IPS-NIHi7 (cell line): ENCODE results near the gene DXO.
A peak's percentile ranks its signal among the peaks of the same experiment; 100 is the strongest.
"Not testable (repeated sequence)": the region's sequence is repeated elsewhere in the genome, so short reads cannot be mapped to it uniquely, and the experiment has no call there.

ENCODE experiments used
- DNase-seq: peaks from one replicate; pipeline ENCODE4 v3.0.0; 2012; ENCODE audit warnings: mixed read lengths; ENCODE audit errors: extremely low spot score

The DXO gene

DNA sequence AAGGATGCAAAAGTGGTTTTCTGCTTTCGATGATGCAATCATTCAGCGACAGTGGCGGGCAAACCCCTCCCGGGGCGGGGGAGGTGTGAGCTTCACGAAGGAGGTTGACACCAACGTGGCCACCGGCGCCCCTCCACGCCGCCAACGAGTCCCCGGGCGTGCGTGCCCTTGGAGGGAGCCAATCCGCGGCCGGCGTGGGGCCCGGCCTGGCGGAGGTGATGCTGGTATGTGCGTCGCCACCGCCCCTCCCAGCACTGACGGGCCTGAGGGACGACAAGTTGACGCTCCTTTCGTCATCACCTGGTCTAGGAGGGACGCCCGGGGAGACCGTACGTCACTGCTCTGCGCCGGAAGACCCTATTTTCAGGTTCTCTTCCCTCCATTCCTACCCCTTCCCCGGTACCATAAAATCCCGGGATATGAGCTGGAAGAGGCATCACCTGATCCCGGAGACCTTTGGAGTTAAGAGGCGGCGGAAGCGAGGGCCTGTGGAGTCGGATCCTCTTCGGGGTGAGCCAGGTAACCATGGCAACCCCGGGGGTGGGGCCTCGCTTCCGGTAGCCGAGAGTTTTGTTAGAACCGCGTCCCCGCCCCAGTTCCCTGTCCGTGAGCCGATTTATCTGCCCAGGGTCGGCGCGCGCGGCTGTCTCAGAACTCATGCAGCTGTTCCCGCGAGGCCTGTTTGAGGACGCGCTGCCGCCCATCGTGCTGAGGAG, at the start of gene DXO:
TSS of gene DXO (minus strand) at position 146 of the 716 bp plus-strand sequence. CDS start 463 bp downstream, outside the sequence.
- peak; percentile 99 for DNase-seq

- not testable (repeated sequence) for DNase-seq
These were observed 42.6 kb upstream of the DXO start, which contains the start of gene C4B for GRCh38 chr6:32014547-32014946. Gene C4B, plus strand, starts transcription at chr6:32014795. Its CDS starts 51 bp downstream, at chr6:32014846.

GRCh38 chr6:32013738-32014137, 41.8 kb upstream of the DXO start:
- not testable (repeated sequence) for DNase-seq

DNA sequence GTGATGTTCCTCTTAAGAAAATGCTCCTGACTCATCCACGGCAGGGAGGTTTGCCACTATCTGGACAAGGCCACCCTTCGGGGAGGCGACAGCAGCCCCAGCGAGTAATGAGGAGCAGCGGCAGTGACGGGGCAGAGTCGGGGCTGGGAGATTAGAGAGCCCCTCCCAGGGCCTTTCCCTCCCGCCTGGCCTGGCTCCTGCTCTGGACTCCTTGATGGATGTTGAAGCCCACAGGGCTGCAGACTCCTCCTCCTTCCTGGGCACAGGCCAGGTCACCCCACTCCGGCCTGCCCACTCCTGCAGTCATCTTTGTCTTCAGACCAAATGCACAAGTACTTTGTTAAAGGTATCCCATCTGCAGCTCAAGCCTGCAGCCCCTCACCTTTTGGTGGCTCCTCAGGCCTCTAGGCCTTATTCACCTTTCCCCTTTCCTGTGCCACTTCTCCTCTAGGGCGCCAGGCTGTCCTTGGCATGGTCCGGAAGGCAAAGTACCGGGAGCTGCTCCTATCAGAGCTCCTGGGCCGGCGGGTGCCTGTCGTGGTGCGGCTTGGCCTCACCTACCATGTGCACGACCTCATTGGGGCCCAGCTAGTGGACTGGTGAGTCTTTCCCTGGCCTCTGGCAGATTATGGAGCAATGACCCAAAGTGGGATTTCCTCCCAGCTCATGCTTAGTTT, 41.1 kb upstream of the DXO start:
- DNase-seq, result not testable (repeated sequence)

DNA sequence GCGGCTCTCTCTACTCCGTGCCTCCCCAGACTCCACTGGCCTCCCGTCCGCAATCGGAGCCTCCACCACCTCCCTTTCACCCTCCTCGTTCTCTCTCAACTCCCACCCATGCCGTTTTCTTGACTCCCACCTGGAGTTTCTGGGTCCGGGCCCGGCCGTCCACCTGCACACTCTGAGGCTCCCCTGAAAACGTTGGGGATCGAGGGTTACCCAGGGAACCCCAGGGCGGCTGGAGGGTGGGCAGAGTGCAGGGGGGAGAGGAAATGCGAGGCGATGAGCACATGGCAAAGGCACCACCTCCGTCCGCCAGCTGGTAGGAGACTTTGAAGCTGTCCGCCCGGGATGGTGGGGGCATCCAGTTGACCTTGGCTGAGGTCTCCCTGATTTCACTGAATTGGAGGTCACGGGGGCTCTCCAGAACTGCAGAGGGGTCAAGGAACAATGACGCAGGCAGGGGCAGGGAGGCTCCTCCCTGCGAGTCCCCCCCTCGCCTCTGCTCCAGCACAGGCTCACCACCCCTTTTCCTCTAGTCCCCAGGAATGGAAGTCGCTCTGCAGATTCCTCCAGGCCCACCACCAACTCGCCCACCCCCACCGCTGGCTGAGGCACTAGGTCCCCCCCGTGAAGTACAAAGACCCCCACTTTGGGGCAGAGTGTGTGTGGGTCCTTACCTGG, 39.1 kb upstream of the DXO start:
- not testable (repeated sequence) for DNase-seq

GRCh38 chr6:32009537-32009936, 37.6 kb upstream of the DXO start:
- DNase-seq, result not testable (repeated sequence)

DNA sequence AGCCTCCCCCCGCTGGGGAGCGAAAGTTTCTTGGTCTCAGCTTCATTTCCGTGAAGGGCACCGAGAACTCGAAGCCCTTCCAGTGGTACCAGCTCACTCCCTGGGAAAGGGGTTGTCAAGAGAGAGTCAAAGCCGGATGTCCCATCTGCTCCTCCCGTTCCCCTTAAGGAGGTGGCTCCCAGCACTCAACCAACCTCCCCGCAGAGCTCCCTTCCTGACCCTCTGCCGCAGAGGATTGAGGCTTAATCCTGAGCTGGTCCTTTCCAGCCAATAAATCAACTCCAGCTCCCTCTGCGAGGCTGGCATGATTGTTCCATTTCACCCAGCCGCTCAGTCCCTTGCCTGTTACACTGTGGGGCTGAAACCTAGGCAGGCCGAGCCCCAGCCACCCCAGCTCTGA, 36.7 kb upstream of the DXO start:
- DNase-seq, result peak; percentile 2

GRCh38 chr6:32008037-32008436, 36.1 kb upstream of the DXO start:
- not testable (repeated sequence) for DNase-seq

GRCh38 chr6:32007086-32007485, 35.1 kb upstream of the DXO start:
- not testable (repeated sequence) for DNase-seq

DNA sequence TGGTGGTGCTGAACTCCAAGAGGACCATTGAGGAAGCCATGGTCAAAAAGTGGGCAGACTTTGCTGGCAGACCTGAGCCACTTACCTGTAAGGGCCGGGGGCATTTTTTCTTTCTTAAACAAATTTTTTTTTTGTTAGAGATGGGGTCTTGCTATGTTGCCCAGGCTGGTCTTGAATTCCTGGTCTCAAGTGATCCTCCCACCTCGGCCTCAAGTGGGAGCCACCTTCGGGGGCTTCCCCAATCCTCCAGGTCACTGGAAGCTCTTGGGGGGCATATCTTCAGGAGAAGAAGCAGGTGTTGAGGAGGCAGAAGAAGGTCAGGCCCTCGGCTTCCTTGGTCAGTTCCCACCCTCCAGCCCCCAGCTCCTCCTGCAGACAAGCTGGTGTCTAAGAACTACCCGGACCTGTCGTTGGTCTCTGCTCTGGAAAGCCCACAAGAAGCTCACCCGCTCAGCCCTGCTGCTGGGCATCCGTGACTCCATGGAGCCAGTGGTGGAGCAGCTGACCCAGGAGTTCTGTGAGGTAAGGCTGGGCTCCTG, 34.1 kb upstream of the DXO start:
- DNase-seq, result peak; percentile 1

GRCh38 chr6:32005538-32005880, 33.6 kb upstream of the DXO start:
- DNase-seq, result not testable (repeated sequence)

DNA sequence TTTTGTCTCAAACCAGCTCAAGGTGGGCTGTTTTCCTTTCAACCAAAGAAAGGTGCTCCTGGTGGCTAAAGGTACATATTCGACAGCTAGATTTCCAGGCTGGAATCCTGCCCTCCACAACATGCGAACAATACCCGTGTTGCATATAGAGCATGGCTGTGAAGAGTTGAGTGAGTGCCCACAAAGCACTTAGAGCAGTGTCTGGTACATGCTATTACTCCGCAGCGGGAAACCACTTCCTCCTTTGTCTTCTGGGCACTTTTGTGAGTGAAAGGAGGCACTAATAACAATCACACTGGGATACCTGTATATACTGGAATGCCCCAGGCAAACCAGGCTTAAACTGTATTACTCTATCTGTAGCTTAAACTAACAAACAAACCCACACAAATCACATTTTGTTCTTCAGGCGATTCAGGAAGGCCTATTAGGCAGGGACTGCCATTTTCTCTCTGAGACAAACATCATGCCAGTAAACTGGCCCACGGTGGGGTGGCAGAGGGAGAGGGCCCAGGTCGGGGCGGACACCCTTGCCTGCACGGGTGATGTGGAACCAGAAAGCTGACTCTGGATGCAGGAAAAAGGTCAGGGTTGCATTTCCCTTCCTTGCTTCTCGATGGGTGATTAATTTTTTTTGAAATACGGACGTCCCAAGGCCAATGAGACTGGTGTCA, 33.1 kb upstream of the DXO start:
- DNase-seq, result not testable (repeated sequence)

- not testable (repeated sequence) for DNase-seq
These were observed 32.5 kb upstream of the DXO start for GRCh38 chr6:32004393-32004792.

DNA sequence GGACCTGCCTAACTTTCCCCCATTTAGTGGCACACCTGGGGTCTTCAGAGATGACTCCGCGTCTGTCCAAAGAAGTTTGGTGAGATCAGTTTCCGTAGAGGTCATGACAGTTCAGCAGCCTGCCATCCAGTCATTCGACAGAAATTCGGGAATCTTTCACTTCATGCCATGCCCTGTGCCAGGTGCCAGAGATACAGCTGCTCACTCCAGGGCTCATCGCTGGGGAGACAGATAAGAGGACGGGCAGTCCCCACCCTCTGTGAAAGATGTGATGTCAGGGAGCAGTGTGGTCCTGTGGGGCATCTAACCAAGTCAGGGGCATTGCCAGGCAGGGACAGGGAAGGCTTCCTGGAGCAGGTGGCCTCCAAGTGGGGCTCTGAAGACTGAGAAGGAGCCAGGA, 31.4 kb upstream of the DXO start:
- not testable (repeated sequence) for DNase-seq

- DNase-seq, result not testable (repeated sequence)
These were observed 30.8 kb upstream of the DXO start for GRCh38 chr6:32002546-32003268.

DNA sequence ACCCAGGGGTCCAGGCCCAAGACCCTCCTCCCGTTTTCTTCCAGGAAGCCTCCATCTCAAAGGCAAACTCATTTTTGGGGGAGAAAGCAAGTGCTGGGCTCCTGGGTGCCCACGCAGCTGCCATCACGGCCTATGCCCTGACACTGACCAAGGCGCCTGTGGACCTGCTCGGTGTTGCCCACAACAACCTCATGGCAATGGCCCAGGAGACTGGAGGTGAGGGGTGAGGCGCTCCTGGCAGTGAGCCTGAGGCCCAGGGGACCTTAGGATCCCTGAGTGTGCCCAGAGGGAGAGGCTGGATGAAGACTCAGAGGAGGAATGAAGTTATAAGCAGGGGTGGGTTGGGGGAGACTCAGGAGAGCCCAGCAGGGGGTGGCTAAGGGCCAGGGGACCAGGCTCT, 24.4 kb upstream of the DXO start:
- not testable (repeated sequence) for DNase-seq

DNA sequence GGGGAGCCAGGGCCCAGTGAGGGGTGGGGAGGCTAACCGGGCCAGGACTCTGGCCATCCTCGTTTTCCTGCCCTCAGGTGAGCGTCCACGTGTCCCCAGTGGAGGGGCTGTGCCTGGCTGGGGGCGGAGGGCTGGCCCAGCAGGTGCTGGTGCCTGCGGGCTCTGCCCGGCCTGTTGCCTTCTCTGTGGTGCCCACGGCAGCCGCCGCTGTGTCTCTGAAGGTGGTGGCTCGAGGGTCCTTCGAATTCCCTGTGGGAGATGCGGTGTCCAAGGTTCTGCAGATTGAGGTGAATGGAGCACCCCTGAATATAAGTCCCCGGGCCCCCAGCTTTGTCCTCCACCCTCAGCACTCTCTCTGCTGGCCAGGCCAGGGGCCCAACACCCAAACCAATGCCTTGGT, 22.5 kb upstream of the DXO start:
- not testable (repeated sequence) for DNase-seq

- not testable (repeated sequence) for DNase-seq
These were observed 17.4 kb upstream of the DXO start for GRCh38 chr6:31989363-31989762.

GRCh38 chr6:31981744-31982143, 9.8 kb upstream of the DXO start, which contains the start of gene C4A:
Gene C4A, plus strand, starts transcription at chr6:31982057. Its CDS starts 51 bp downstream, at chr6:31982108.
- DNase-seq, result not testable (repeated sequence)

DNA sequence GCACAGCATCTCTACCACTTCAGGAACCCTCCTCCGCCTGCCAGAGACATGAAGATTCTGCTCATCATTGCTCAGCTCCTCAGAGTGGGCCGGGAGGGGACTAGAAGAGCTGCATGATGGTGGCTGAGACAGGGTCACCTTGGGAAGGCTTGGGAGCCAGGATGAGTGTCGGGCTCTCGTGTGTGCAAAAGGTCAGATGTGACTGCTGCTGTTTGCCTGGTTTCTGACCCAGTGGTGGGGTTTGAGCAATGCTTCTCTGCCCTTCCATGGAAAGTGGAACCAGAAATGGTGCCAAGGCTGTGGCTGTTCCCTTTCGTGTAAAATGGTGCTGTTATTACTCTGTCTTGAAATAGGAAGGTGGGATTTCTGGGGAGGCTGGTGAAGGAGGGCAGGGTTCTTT, 9.1 kb upstream of the DXO start:
- not testable (repeated sequence) for DNase-seq
